Suprapubic skin (tissue), 3 donors: ENCODE data around the gene RIPOR2.

Source experiments
- CTCF ChIP-seq, 2 donors: fragments of 200-600 bp in 1 of 2; fragments of 450-650 bp in 1 of 2; sonication (generic) in 1 of 2; IDR thresholded peaks; one replicate each; pipeline ENCODE4 v1.5.1; 2016 to 2019; ENCODE audit warnings: antibody characterized with exemption in 2 of 2, mild to moderate bottlenecking in 1 of 2, moderate library complexity in 1 of 2
- POLR2A ChIP-seq, 2 donors: fragments of 450-650 bp; IDR thresholded peaks; one replicate each; pipeline ENCODE4 v1.6.1; 2017; ENCODE audit warnings: antibody characterized with exemption in 2 of 2, mild to moderate bottlenecking in 2 of 2, moderate library complexity in 2 of 2

- TF ChIP-seq CTCF (IDR thresholded peaks at IDR 0.05) (no peak), POLR2A (IDR thresholded peaks at IDR 0.05) (no peak)
Observed at GRCh38 chr6:24838994-24839393, 96.8 kb downstream of the RIPOR2 start.
